Raji (cell line): ENCODE measurements around the gene KCNT1.

Experiments
- POLR2A ChIP-seq: IDR thresholded peaks from 2 replicates; pipeline ENCODE4 v1.6.1; 2011; ENCODE audit warnings: low read depth, low read length, control low read depth; ENCODE audit not compliant: insufficient read depth

Gene KCNT1

GRCh38 chr9:135690836-135691570 lies 11.0 kb upstream of the KCNT1 start:
- no peak for TF ChIP-seq POLR2A

- TF ChIP-seq POLR2A: no peak
These were observed 9.6 kb upstream of the KCNT1 start for GRCh38 chr9:135692410-135692809.

- no peak for TF ChIP-seq POLR2A
These were observed 8.7 kb upstream of the KCNT1 start for GRCh38 chr9:135693265-135693664.

GRCh38 chr9:135693771-135694170 lies 8.2 kb upstream of the KCNT1 start:
- no peak for TF ChIP-seq POLR2A

GRCh38 chr9:135694414-135694813 lies 7.6 kb upstream of the KCNT1 start:
- TF ChIP-seq POLR2A: no peak

GRCh38 chr9:135695036-135695435 lies 6.9 kb upstream of the KCNT1 start:
- no peak for TF ChIP-seq POLR2A

GRCh38 chr9:135695642-135696041 lies 6.3 kb upstream of the KCNT1 start:
- TF ChIP-seq POLR2A: no peak

- TF ChIP-seq POLR2A: no peak
These were observed 5.5 kb upstream of the KCNT1 start for GRCh38 chr9:135696446-135696845.

GRCh38 chr9:135697226-135697625 lies 4.8 kb upstream of the KCNT1 start:
- TF ChIP-seq POLR2A: no peak

- no peak for TF ChIP-seq POLR2A
These were observed 3.7 kb upstream of the KCNT1 start for GRCh38 chr9:135698236-135698635.

GRCh38 chr9:135698767-135699166 lies 3.2 kb upstream of the KCNT1 start:
- no peak for TF ChIP-seq POLR2A

- TF ChIP-seq POLR2A: no peak
These were observed 2.5 kb upstream of the KCNT1 start, which contains the start of gene SOHLH1 for GRCh38 chr9:135699440-135699839. SOHLH1 (minus strand) TSS chr9:135699481; CDS start chr9:135699467, 14 bp downstream.

- no peak for TF ChIP-seq POLR2A
These were observed 1.5 kb upstream of the KCNT1 start for GRCh38 chr9:135700525-135700924.

GRCh38 chr9:135701067-135701958 lies 672 bp upstream of the KCNT1 start:
- no peak for TF ChIP-seq POLR2A

- no peak for TF ChIP-seq POLR2A
These were observed 1.7 kb downstream of the KCNT1 start for GRCh38 chr9:135703726-135704125.

GRCh38 chr9:135704483-135704882 lies 2.5 kb downstream of the KCNT1 start:
- no peak for TF ChIP-seq POLR2A
